Activated CD4-positive, alpha-beta memory T cell treated with anti-CD3 and anti-CD28 coated beads, Interleukin-2, amount 10 ng/mL, durations not matched to agents 7 days and 5 days (primary cell): ENCODE measurements around the gene RPL15. TPM values are rescaled to one million over a fixed set of nuclear protein-coding genes. Genes with fewer than 3 reads are reported as not detected.

Experiments
- CTCF ChIA-PET: fragments of 350-600 bp; sonication (Branson Sonifier 250); formaldehyde crosslinking; loops from one replicate; lab custom pipeline; 2021; ENCODE audit warnings: antibody characterized with exemption, inconsistent platforms; lab: Charles Lee
- POLR2A ChIA-PET: fragments of 350-600 bp; sonication (Branson Sonifier 250); formaldehyde crosslinking; loops from one replicate; lab custom pipeline; 2021; ENCODE audit warnings: antibody characterized with exemption; lab: Charles Lee
- DNase-seq: peaks from one replicate; pipeline ENCODE4 v3.0.0-alpha.2; 2020
- H3K27ac Mint-ChIP-seq: one replicate; pipeline ENCODE4 v1.8.0; 2021; ENCODE audit warnings: mild to moderate bottlenecking, mixed read lengths
- H3K27me3 Mint-ChIP-seq: one replicate; pipeline ENCODE4 v1.8.0; 2021; ENCODE audit warnings: mixed read lengths
- H3K36me3 Mint-ChIP-seq: one replicate; pipeline ENCODE4 v1.8.0; 2021; ENCODE audit warnings: low read depth, mixed read lengths
- H3K4me1 Mint-ChIP-seq: one replicate; pipeline ENCODE4 v1.8.0; 2021; ENCODE audit warnings: mixed read lengths
- H3K4me3 Mint-ChIP-seq: one replicate; pipeline ENCODE4 v1.8.0; 2021; ENCODE audit warnings: mild to moderate bottlenecking, mixed read lengths
- H3K9me3 Mint-ChIP-seq: one replicate; pipeline ENCODE4 v1.8.0; 2021; ENCODE audit warnings: mixed read lengths
- total RNA-seq, 2 experiments: library from RNA; stranded (reverse); gene quantifications; one replicate each; pipeline ENCODE4 v1.2.3, GENCODE V29; 2021

RPL15 gene
- total RNA-seq, 2 experiments from 2014 or later = 1,398 to 1,426 TPM

GRCh38 chr3:23959135-23959900, 42.4 kb downstream of the RPL15 start:
- H3K27me3 Mint-ChIP-seq = no peaks in the 10 kb centered on the region
- peaks cover 3% of the 10 kb centered on the region for H3K36me3 Mint-ChIP-seq
- ChIA-PET CTCF (no interaction called here), POLR2A (no interaction called here)
- no peaks in the 10 kb centered on the region for H3K9me3 Mint-ChIP-seq
- H3K27ac Mint-ChIP-seq = no peak overlapping the region
- no peak for DNase-seq
- no peak overlapping the region for H3K4me3 Mint-ChIP-seq
- H3K4me1 Mint-ChIP-seq = peaks cover 14% of the 10 kb centered on the region

GRCh38 chr3:23960649-23961048, 43.7 kb downstream of the RPL15 start:
- DNase-seq = no peak
- Mint-ChIP-seq H3K4me1 (peaks cover 14% of the 10 kb centered on the region), H3K27me3 (no peaks in the 10 kb centered on the region), H3K36me3 (peaks cover 3% of the 10 kb centered on the region), H3K4me3 (no peak overlapping the region), H3K9me3 (no peaks in the 10 kb centered on the region), H3K27ac (no peak overlapping the region)
- ChIA-PET CTCF (interaction anchor here (0.7 kb wide), 1 partner anchor 72 kb away, joined by 3 read pairs; no protein-coding TSS in a partner anchor), POLR2A (no interaction called here)

- ChIA-PET POLR2A (no interaction called here), CTCF (interaction anchor here (0.7 kb wide), 1 partner anchor 72 kb away, joined by 3 read pairs; no protein-coding TSS in a partner anchor)
- Mint-ChIP-seq H3K27ac (no peak overlapping the region), H3K4me3 (no peak overlapping the region), H3K27me3 (no peaks in the 10 kb centered on the region), H3K9me3 (no peaks in the 10 kb centered on the region), H3K4me1 (peaks cover 14% of the 10 kb centered on the region), H3K36me3 (peaks cover 3% of the 10 kb centered on the region)
- no peak for DNase-seq
Observed at GRCh38 chr3:23961066-23961465, 44.1 kb downstream of the RPL15 start.

- H3K9me3 Mint-ChIP-seq = no peaks in the 10 kb centered on the region
- peaks cover 3% of the 10 kb centered on the region for H3K36me3 Mint-ChIP-seq
- no peak overlapping the region for H3K4me3 Mint-ChIP-seq
- peaks cover 14% of the 10 kb centered on the region for H3K4me1 Mint-ChIP-seq
- POLR2A ChIA-PET = no interaction called here
- CTCF ChIA-PET = interaction anchor here (0.6 kb wide), 1 partner anchor 783 kb away, joined by 3 read pairs; no protein-coding TSS in a partner anchor
- H3K27me3 Mint-ChIP-seq = no peaks in the 10 kb centered on the region
- H3K27ac Mint-ChIP-seq = no peak overlapping the region
- no peak for DNase-seq
Observed at GRCh38 chr3:23961913-23962312, 45.0 kb downstream of the RPL15 start.

- no peak for DNase-seq
Observed at GRCh38 chr3:23964537-23965235, 47.8 kb downstream of the RPL15 start.

GRCh38 chr3:23966328-23966727, 49.4 kb downstream of the RPL15 start:
- CTCF ChIA-PET = no interaction called here
- POLR2A ChIA-PET = no interaction called here
- Mint-ChIP-seq H3K4me3 (no peak overlapping the region), H3K9me3 (no peaks in the 10 kb centered on the region), H3K4me1 (no peaks in the 10 kb centered on the region), H3K27ac (no peak overlapping the region), H3K36me3 (peaks cover 3% of the 10 kb centered on the region), H3K27me3 (no peaks in the 10 kb centered on the region)
- no peak for DNase-seq

More at GRCh38 chr3:23964537-23965235, 47.8 kb downstream of the RPL15 start:
- Mint-ChIP-seq H3K36me3 (peaks cover 3% of the 10 kb centered on the region), H3K4me1 (peaks cover under 1% of the 10 kb centered on the region), H3K9me3 (no peaks in the 10 kb centered on the region), H3K27me3 (no peaks in the 10 kb centered on the region), H3K27ac (no peak overlapping the region), H3K4me3 (no peak overlapping the region)
- ChIA-PET CTCF (interaction anchor here (0.7 kb wide), 1 partner anchor 41 kb away, joined by 3 read pairs; no protein-coding TSS in a partner anchor), POLR2A (no interaction called here)

GRCh38 chr3:23968463-23969184, 51.7 kb downstream of the RPL15 start:
- POLR2A ChIA-PET = no interaction called here
- H3K9me3 Mint-ChIP-seq = no peaks in the 10 kb centered on the region
- H3K4me1 Mint-ChIP-seq = no peaks in the 10 kb centered on the region

GRCh38 chr3:23969393-23969792, 52.5 kb downstream of the RPL15 start:
- no peaks in the 10 kb centered on the region for H3K4me1 Mint-ChIP-seq
- H3K36me3 Mint-ChIP-seq = no peaks in the 10 kb centered on the region
- CTCF ChIA-PET = no interaction called here

More at GRCh38 chr3:23968463-23969184, 51.7 kb downstream of the RPL15 start:
- H3K36me3 Mint-ChIP-seq = no peaks in the 10 kb centered on the region
- H3K27me3 Mint-ChIP-seq = no peaks in the 10 kb centered on the region
- CTCF ChIA-PET = no interaction called here
- no peak overlapping the region for H3K27ac Mint-ChIP-seq
- DNase-seq = no peak
- H3K4me3 Mint-ChIP-seq = no peak overlapping the region

More at GRCh38 chr3:23969393-23969792, 52.5 kb downstream of the RPL15 start:
- Mint-ChIP-seq H3K9me3 (no peaks in the 10 kb centered on the region), H3K27ac (no peak overlapping the region), H3K4me3 (no peak overlapping the region), H3K27me3 (no peaks in the 10 kb centered on the region)
- POLR2A ChIA-PET = no interaction called here
- no peak for DNase-seq

Other genes with a start within 250 kb of the RPL15 start
- 10 to 100 TPM; 64.0 to 72.8 TPM for gene UBE2E1, start 111.2 kb upstream of the RPL15 start, total RNA-seq
- 1 to 10 TPM; 3.0 to 3.1 TPM for gene NKIRAS1, start 142 bp upstream of the RPL15 start, total RNA-seq
- 1 to 10 TPM; 6.2 to 8.2 TPM for gene NR1D2, start 28.2 kb downstream of the RPL15 start, total RNA-seq